A549 treated with AZD2906 at 1 μM for 4 hours (cell line): ENCODE data around the gene HSD17B12. TPM values are rescaled to one million over a fixed set of nuclear protein-coding genes. Genes with fewer than 3 reads are reported as not detected.

Experiments used
- total RNA-seq: library from RNA; stranded (reverse); fragments of 200-300 nt; extraction: Qiagen RNA extraction; gene quantifications from 5 replicates; pipeline ENCODE4 v1.2.3, GENCODE V29; 2022

The HSD17B12 gene
- 62.9 to 72.5 TPM (median 66.2 TPM) in 5 replicates for total RNA-seq

GRCh38 chr11:43680521-43681400 lies at the start of gene HSD17B12:
TSS of gene HSD17B12 (plus strand) at chr11:43680738. CDS start at chr11:43680828, 90 bp downstream.

DNA sequence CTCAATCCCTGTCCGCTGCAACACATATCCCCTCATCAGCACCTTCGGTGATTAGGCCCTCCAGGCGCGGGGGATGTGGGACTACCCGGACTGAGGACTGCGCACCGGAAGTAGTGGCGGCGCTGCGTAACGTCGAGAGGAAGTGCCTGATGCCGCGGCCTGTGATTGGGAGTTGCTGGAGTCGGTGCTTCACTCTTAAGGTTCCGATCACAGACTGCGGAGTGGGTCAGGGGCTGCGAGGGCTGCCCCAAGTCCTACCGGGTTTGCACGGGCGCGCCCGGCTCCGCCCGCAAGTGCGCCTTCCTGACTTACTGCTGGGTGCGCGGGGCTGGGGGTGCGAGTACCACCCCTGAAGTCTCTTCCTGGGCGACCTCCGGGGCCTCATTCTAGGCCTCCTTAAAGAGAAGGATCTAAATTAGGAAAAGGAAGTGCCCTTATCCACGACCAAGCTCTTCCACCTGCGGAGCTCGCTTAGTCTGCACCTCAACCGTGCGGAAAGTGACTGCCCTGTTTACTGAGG lies 200.2 kb downstream of the HSD17B12 start, which contains the start of gene ALKBH3:
TSS of gene ALKBH3 (plus strand) at position 192 of the 520 bp plus-strand sequence. CDS start 1,822 bp downstream, outside the sequence.

Other genes with a start within 250 kb of the HSD17B12 start
- 24.7 to 29.3 TPM (median 26.8 TPM) in 5 replicates for gene ALKBH3, start 200.1 kb downstream of the HSD17B12 start, total RNA-seq